ENCODE data around the gene ZBTB7C. TPM values are rescaled to one million over a fixed set of nuclear protein-coding genes. Genes with fewer than 3 reads are reported as not detected.

The ZBTB7C gene
- polyA plus RNA-seq, 1 donor: 1.7 TPM

DNA sequence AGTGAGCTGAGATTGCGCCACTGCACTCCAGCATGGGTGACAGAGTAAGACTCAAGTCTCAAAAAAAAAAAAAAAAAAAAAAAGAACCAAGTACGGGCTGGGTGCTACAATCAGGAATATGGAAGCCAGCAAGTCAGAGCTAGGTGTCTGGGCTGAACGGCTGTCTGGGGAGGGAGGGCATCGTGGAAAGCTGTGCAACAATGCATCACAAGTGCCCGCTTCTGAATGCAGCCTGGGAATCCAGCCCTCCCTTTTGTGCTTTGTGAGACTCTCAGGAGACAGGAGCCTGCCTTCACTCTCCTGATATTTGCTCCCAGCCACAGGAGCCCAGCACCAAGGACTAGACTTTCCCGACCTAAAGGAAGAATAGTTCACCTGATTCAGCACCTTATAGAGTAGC is 353.8 kb downstream of the ZBTB7C start:
- no CpG with 5 or more reads among the region's 6 CpGs for WGBS (ENCODE audit: insufficient coverage, low lambda C conversion rate)
- no peak overlapping the region for H3K4me3 ChIP-seq (ENCODE audit: low read length)
- no peak overlapping the region for H3K27ac ChIP-seq (ENCODE audit: low read length)
- no peaks in the 10 kb centered on the region for H3K36me3 ChIP-seq (ENCODE audit: control insufficient read depth, insufficient read depth, low read length)
- no peaks in the 10 kb centered on the region for H3K27me3 ChIP-seq (ENCODE audit: control insufficient read depth, insufficient read depth, low read length)
- no peaks in the 10 kb centered on the region for H3K9me3 ChIP-seq (ENCODE audit: control insufficient read depth, low read depth, low read length)
- no peak for DNase-seq
- H3K4me1 ChIP-seq (ENCODE audit: control insufficient read depth, insufficient read depth, low read length): peaks cover 4% of the 10 kb centered on the region

DNA sequence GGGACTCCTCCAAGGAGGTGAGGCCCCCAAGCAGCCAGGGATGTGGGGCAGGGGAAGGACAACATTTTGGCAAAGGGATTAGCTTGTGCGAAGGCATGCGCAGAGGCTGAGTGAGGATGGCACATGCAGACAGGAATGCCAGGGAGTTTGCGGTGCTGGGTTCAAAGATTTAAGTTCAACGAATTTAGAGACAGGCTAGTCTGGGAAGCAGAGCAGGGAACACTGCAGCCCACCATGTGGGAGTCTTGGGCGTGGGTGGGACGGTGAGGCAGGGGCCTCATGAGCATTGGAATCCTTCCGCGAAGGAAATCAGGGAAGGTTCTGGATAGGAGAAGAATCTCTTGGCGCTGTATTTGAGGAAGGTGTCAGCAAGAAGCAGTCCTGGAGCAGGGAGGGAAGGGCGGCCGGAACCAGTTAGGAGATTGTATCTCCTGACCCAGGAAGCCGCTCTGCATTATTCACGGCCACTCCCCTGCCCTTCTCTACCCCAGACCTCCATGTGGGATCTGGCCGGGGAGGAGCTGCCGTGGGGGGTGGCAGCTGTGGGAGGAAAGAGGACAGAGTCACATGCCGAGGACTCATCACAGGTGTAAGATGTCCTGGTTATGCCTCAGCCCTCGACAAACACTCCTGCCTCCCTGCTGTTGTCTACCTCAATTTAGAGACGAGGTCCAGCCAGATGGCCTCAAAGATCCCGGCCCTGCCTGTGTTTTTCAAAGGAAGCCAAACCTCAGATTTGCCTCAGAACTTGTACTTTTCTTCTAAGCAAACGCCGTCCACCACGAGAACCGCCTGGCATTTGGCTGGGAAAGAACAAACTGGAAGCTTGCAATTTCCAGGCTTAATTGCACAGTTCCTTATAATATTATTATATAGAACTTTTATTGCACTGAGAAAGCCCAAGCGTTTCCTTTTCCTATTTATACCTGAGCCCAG is 355.0 kb downstream of the ZBTB7C start:
- H3K27me3 ChIP-seq (ENCODE audit: control insufficient read depth, insufficient read depth, low read length): no peaks in the 10 kb centered on the region
- no peak overlapping the region for H3K4me3 ChIP-seq (ENCODE audit: low read length)
- DNase-seq: peak in 1 of 2 donors; percentile 64
- no peaks in the 10 kb centered on the region for H3K9me3 ChIP-seq (ENCODE audit: control insufficient read depth, low read depth, low read length)
- H3K36me3 ChIP-seq (ENCODE audit: control insufficient read depth, insufficient read depth, low read length): no peaks in the 10 kb centered on the region
- peaks cover 4% of the 10 kb centered on the region for H3K4me1 ChIP-seq (ENCODE audit: control insufficient read depth, insufficient read depth, low read length)
- no peak overlapping the region for H3K27ac ChIP-seq (ENCODE audit: low read length)
- 80% methylated on average over 4 of the region's 24 CpGs for WGBS (ENCODE audit: insufficient coverage, low lambda C conversion rate)

- no peaks in the 10 kb centered on the region for H3K36me3 ChIP-seq (ENCODE audit: control insufficient read depth, insufficient read depth, low read length)
- peak overlapping the region; percentile 9 for H3K27ac ChIP-seq (ENCODE audit: low read length)
- H3K4me3 ChIP-seq (ENCODE audit: low read length): no peak overlapping the region
- DNase-seq: no peak
- no CpG with 5 or more reads among the region's 7 CpGs for WGBS (ENCODE audit: insufficient coverage, low lambda C conversion rate)
- H3K4me1 ChIP-seq (ENCODE audit: control insufficient read depth, insufficient read depth, low read length): peaks cover 4% of the 10 kb centered on the region
- no peaks in the 10 kb centered on the region for H3K27me3 ChIP-seq (ENCODE audit: control insufficient read depth, insufficient read depth, low read length)
- no peaks in the 10 kb centered on the region for H3K9me3 ChIP-seq (ENCODE audit: control insufficient read depth, low read depth, low read length)
Measured at GRCh38 chr18:48052842-48053241, 356.3 kb downstream of the ZBTB7C start.

- no peak overlapping the region for H3K4me3 ChIP-seq (ENCODE audit: low read length)
- H3K27ac ChIP-seq (ENCODE audit: low read length): peak overlapping the region; percentile 9
- H3K27me3 ChIP-seq (ENCODE audit: control insufficient read depth, insufficient read depth, low read length): no peaks in the 10 kb centered on the region
- DNase-seq: peak in 1 of 2 donors; percentile 34
- no peaks in the 10 kb centered on the region for H3K36me3 ChIP-seq (ENCODE audit: control insufficient read depth, insufficient read depth, low read length)
- H3K9me3 ChIP-seq (ENCODE audit: control insufficient read depth, low read depth, low read length): no peaks in the 10 kb centered on the region
- WGBS (ENCODE audit: insufficient coverage, low lambda C conversion rate): 83% methylated on average over 2 of the region's 8 CpGs
- peaks cover 4% of the 10 kb centered on the region for H3K4me1 ChIP-seq (ENCODE audit: control insufficient read depth, insufficient read depth, low read length)
Measured at GRCh38 chr18:48051945-48052840, 357.0 kb downstream of the ZBTB7C start.

- DNase-seq: no peak
- Histone ChIP-seq H3K36me3 (ENCODE audit: control insufficient read depth, insufficient read depth, low read length) (no peaks in the 10 kb centered on the region), H3K4me3 (ENCODE audit: low read length) (no peak overlapping the region), H3K27me3 (ENCODE audit: control insufficient read depth, insufficient read depth, low read length) (no peaks in the 10 kb centered on the region), H3K4me1 (ENCODE audit: control insufficient read depth, insufficient read depth, low read length) (peaks cover 4% of the 10 kb centered on the region), H3K9me3 (ENCODE audit: control insufficient read depth, low read depth, low read length) (no peaks in the 10 kb centered on the region), H3K27ac (ENCODE audit: low read length) (no peak overlapping the region)
- WGBS (ENCODE audit: insufficient coverage, low lambda C conversion rate): no CpG with 5 or more reads among the region's 7 CpGs
Measured at GRCh38 chr18:48050176-48050575, 359.0 kb downstream of the ZBTB7C start.

GRCh38 chr18:48049757-48050156 is 359.4 kb downstream of the ZBTB7C start:
- no peaks in the 10 kb centered on the region for H3K9me3 ChIP-seq (ENCODE audit: control insufficient read depth, low read depth, low read length)
- no CpG with 5 or more reads among the region's 5 CpGs for WGBS (ENCODE audit: insufficient coverage, low lambda C conversion rate)
- no peaks in the 10 kb centered on the region for H3K27me3 ChIP-seq (ENCODE audit: control insufficient read depth, insufficient read depth, low read length)
- DNase-seq: no peak
- no peak overlapping the region for H3K27ac ChIP-seq (ENCODE audit: low read length)
- peaks cover 4% of the 10 kb centered on the region for H3K4me1 ChIP-seq (ENCODE audit: control insufficient read depth, insufficient read depth, low read length)
- no peak overlapping the region for H3K4me3 ChIP-seq (ENCODE audit: low read length)
- H3K36me3 ChIP-seq (ENCODE audit: control insufficient read depth, insufficient read depth, low read length): no peaks in the 10 kb centered on the region

- WGBS (ENCODE audit: insufficient coverage, low lambda C conversion rate): no CpG with 5 or more reads among the region's 3 CpGs
Measured at GRCh38 chr18:48048251-48048650, 360.9 kb downstream of the ZBTB7C start.

DNA sequence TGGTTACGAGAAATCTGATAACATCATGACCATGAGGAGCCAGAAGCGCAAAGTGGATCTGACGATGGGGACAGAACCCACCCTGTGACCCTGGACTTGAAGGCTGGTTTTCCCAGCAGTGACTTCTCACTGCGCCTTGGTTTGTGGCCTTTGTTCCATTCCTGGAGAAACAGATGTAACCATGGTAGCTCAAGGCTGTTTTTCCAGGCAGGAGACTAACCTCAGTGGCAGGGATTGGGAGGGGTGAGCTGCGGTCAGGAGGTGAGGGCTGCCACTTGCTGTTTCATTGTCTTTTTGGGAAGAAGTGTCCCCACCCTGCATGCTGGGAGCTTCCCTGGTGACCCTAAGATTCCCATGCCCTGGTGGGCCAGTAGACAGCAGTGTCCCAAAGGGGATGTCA is 362.3 kb downstream of the ZBTB7C start:
- no peak for DNase-seq
- H3K9me3 ChIP-seq (ENCODE audit: control insufficient read depth, low read depth, low read length): no peaks in the 10 kb centered on the region
- H3K27me3 ChIP-seq (ENCODE audit: control insufficient read depth, insufficient read depth, low read length): no peaks in the 10 kb centered on the region
- H3K4me3 ChIP-seq (ENCODE audit: low read length): no peak overlapping the region
- H3K27ac ChIP-seq (ENCODE audit: low read length): no peak overlapping the region
- H3K4me1 ChIP-seq (ENCODE audit: control insufficient read depth, insufficient read depth, low read length): no peaks in the 10 kb centered on the region
- H3K36me3 ChIP-seq (ENCODE audit: control insufficient read depth, insufficient read depth, low read length): no peaks in the 10 kb centered on the region
- WGBS (ENCODE audit: insufficient coverage, low lambda C conversion rate): no CpG with 5 or more reads among the region's 5 CpGs

More at GRCh38 chr18:48048251-48048650, 360.9 kb downstream of the ZBTB7C start:
- no peak for DNase-seq
- Histone ChIP-seq H3K4me1 (ENCODE audit: control insufficient read depth, insufficient read depth, low read length) (peaks cover 4% of the 10 kb centered on the region), H3K27me3 (ENCODE audit: control insufficient read depth, insufficient read depth, low read length) (no peaks in the 10 kb centered on the region), H3K27ac (ENCODE audit: low read length) (no peak overlapping the region), H3K9me3 (ENCODE audit: control insufficient read depth, low read depth, low read length) (no peaks in the 10 kb centered on the region), H3K36me3 (ENCODE audit: control insufficient read depth, insufficient read depth, low read length) (no peaks in the 10 kb centered on the region), H3K4me3 (ENCODE audit: low read length) (no peak overlapping the region)

DNA sequence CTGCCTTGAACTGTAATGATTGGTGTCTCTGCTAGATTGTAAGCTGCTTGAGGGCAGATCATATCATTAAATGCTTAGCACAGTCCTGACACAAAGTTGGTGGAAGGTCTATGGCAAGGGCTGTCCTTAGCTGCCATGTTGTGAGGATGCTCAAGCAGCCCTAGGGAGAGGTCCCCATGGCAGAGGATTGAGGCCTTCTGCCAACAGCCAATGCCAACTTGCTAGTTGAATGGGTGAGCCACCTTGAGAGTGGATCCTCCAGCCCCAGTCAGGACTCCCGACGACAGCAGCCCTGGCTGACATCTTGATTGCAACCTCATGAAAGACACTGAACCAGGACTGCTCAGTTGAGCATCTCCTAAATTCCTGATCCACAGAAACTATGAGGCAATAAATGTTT is 363.4 kb downstream of the ZBTB7C start:
- DNase-seq: no peak
- H3K9me3 ChIP-seq (ENCODE audit: control insufficient read depth, low read depth, low read length): no peaks in the 10 kb centered on the region
- no CpG with 5 or more reads among the region's 2 CpGs for WGBS (ENCODE audit: insufficient coverage, low lambda C conversion rate)

GRCh38 chr18:48044944-48045343 is 364.2 kb downstream of the ZBTB7C start:
- no peak overlapping the region for H3K4me3 ChIP-seq (ENCODE audit: low read length)
- WGBS (ENCODE audit: insufficient coverage, low lambda C conversion rate): no CpG with 5 or more reads among the region's 3 CpGs
- no peak for DNase-seq
- no peaks in the 10 kb centered on the region for H3K9me3 ChIP-seq (ENCODE audit: control insufficient read depth, low read depth, low read length)
- no peaks in the 10 kb centered on the region for H3K36me3 ChIP-seq (ENCODE audit: control insufficient read depth, insufficient read depth, low read length)
- no peaks in the 10 kb centered on the region for H3K27me3 ChIP-seq (ENCODE audit: control insufficient read depth, insufficient read depth, low read length)
- no peak overlapping the region for H3K27ac ChIP-seq (ENCODE audit: low read length)
- no peaks in the 10 kb centered on the region for H3K4me1 ChIP-seq (ENCODE audit: control insufficient read depth, insufficient read depth, low read length)

More for the DNA sequence above, 363.4 kb downstream of the ZBTB7C start:
- no peak overlapping the region for H3K4me3 ChIP-seq (ENCODE audit: low read length)
- no peak overlapping the region for H3K27ac ChIP-seq (ENCODE audit: low read length)
- H3K4me1 ChIP-seq (ENCODE audit: control insufficient read depth, insufficient read depth, low read length): no peaks in the 10 kb centered on the region
- H3K27me3 ChIP-seq (ENCODE audit: control insufficient read depth, insufficient read depth, low read length): no peaks in the 10 kb centered on the region
- no peaks in the 10 kb centered on the region for H3K36me3 ChIP-seq (ENCODE audit: control insufficient read depth, insufficient read depth, low read length)

Measured in large intestine (tissue), 3 donors.